ENCODE results near the gene OAT.
A peak's percentile ranks its signal among the peaks of the same experiment; 100 is the strongest.

The OAT gene

GRCh38 chr10:124394583-124394982 is 24.1 kb downstream of the OAT start:
- peak; percentile 23 for DNase-seq

DNA sequence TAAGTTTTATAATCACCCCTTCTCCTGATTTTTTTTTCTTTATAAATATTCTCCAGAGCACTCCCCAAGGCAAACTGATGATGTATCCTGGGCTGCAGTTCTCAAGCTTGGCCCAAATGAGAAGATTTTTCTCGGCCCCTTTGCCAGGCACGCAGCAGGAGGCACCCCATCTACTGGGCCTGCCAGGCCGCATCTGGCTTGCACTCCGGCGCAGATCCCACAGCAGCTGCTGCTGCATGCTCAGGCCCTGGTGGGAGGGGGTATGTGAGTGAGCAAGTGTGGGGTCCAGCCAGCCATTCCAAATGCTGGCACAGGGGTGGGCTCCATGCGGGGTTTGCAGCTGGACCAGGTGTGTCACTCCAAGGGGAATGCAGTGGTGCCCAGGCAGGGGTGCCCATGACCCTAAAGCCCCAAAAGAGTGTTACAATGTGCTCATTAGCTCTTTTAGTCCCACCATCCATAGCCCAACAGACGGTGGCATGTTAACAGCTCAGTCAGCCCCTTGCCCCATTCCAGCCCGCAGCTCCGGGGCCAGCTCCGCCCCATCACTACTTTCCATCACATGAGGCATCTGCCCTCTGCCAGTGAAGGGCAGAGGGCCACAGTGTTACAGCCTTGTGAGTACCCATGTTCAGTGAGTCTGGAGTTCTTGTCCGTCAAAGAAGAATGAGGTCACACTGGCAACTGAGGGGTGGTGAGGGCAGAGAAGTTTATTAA is 25.9 kb downstream of the OAT start:
- DNase-seq = no peak

- no peak for DNase-seq
Observed at GRCh38 chr10:124390471-124391187, 28.1 kb downstream of the OAT start.

GRCh38 chr10:124389613-124390361 is 28.9 kb downstream of the OAT start:
- peak; percentile 14 for DNase-seq

GRCh38 chr10:124388823-124389612 is 29.7 kb downstream of the OAT start:
- DNase-seq = peak; percentile 13

GRCh38 chr10:124388476-124388822 is 30.3 kb downstream of the OAT start:
- no peak for DNase-seq

DNA sequence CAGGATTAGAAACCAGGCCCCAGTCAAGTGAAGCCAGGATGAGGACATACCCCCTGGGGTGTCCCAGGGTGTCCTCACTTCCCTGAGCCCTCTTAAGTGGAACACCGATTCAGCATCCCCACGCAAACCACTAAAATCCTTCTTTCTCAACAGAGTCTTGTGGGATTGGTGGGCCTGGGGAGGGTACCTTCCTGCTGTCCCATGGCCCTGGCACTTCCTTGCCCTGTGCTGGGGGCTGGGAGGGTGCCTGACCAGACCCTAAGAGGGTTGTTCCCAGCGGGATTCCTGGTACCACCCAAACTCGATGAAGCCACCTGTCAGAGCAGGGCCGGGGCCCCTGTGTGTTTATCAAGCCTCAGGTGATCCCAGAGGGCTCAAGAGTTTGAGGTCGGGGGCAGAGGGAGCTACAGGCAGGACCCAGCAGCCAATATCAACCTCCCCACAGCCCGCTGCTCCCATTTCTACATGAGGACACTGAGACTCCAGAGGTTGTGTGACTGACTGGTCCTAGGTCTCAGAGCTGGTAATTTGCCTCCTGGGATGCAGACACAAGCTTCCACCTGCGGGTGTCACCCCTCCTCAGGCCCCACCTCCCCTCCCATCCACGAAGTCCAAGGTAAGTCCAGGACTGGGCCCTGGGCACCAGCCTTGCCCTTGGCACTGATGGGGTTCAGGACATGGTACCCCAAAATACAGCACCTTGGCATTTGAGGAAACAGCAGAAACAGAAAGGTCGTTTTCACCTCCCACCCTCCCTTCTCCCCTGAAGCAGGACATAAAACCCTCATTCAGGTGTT is 31.4 kb downstream of the OAT start:
- no peak for DNase-seq

DNA sequence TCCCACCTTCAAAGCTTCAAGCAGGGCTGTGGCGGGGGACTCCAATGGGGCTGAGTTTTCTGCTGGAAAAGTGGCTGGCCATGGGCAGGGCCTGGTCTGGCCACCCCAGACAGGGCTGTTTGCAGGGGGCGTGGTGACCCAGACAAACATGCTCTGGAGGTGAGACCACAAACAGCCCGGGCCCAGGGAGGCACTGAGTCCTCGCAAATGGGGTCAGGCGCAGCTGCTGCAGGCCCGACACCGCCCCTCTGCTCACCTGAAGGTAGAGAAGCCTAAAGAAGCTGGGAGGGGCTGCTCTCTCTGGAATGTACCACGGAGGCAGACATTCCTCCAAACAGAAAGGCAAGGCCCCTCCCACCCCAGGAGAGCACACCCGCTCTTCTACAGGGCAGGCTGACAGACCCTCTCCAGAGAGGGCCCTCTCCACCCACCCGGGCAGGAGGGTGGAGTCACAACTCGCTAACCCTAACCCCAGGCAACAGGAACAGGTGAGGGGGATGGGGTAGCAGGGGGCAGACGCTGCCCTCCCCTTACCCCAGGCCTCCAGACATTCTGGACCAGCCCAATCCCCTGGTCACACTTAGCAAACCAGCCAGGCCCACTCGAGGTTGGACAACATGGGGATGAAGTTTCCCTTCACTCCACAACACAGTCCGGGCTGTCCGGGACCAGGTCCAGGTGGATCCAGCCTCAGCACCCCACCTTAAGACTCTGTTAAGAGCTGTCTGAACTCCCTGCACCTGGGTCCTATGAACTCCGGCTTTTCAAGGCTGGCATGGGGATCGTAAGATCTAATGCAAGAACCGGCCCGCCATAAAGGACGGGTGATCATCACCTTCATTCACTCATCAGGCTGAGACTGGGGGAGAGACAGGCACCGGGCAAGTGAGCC is 32.3 kb downstream of the OAT start:
- DNase-seq = no peak

DNA sequence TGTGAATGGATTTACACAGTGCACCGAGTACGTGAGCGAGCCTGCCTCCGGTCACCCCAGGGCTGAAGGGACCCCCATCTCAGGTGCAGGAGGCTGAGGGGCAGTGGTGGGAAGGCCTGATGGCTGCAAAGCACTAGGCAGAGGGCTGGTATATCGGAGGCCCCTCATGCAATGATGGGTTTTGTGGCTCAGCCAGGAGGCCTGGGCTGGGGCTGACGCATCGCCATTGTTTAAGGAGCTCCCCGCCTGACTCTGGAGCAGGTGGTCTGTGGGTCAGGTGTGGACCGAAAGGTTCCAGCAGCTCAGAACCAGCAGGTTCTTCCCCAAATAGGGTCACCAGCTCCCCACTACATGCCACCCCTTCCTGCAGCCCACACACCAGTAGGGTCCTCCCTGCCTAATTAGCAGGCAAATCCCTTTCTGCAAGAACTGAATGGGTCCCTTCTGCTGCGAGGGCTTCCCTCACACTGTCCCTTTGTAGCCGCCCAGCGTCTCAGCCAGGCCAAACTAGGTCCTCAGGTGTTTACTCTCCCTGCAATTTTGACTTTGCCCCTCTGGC is 33.0 kb downstream of the OAT start:
- DNase-seq = no peak

DNA sequence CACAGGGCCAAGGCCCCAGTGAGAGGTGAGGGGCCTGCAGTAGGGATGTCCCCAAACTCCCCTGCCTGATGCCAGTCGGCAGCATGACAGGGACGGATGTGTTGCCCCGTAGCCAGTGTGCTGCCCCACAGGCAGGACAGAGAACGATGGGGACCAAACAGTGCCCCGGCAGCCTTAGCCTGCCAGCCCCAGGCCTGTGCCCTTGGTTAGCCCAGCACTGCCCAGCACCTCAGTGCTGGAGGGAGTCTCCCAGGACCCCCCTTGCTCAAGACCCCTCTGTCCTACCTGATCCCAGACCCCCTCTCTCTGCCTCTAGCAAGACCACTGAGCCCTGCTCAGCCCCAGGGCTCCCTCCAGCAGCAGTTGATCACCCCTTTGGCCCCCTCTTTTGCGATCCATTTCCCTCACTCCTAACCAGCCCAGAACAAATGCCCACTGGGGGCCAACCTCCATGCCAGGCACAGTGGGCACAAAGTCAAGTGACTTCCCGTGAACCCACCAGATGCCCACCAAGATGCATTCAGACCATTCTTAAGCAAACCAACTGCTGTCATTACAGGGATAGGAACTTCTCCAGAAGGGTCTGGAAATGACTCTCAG is 34.0 kb downstream of the OAT start:
- no peak for DNase-seq

DNA sequence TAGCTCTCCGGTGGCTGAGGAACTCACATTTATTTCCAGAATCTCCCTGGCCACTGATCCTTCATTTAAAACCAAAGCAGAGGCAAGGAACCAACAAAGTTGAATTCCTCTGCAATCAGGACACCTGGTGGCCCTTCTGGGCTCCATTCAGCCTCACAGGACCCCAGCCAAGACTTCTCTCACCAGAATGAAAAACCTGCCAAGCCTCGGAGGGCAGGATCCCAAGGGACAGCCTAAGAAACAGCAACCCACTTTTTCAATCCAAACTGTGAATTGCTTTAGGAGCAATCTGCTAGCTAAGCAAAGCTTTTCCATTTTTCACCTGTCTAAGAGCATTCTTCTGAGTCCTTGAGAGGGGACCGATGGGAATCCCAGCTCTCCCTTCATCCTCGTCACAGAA is 34.6 kb downstream of the OAT start:
- no peak for DNase-seq

- DNase-seq = no peak
Observed at GRCh38 chr10:124383496-124383895, 35.2 kb downstream of the OAT start.

DNA sequence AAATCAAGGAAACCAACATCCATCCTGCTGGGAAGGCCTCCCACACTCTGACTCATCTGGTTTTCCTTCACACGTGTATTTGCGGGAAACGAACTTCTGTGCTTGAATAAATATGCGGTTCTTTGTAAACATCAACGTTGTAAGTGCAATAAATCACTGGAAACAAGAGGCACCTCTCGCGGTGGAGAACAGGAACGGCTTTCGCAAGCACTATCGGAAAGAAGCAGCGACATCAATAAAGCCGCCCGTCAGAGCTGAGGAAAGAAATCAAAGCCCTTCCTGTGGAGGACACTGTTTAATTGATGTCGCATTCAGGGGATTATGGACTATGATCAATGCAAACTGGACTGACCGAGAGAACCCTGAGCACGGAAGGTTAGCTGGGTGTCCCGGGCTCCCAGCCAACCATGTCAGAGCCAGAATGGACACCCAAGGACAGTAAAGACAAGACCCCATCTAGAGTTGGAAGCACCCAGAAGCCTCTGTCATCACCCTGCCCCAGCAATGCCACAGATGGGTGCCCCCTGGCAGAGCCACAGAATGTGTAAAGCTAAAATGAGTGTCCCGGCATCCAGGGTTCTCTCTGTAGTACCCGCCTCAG is 37.6 kb downstream of the OAT start:
- no peak for DNase-seq

DNA sequence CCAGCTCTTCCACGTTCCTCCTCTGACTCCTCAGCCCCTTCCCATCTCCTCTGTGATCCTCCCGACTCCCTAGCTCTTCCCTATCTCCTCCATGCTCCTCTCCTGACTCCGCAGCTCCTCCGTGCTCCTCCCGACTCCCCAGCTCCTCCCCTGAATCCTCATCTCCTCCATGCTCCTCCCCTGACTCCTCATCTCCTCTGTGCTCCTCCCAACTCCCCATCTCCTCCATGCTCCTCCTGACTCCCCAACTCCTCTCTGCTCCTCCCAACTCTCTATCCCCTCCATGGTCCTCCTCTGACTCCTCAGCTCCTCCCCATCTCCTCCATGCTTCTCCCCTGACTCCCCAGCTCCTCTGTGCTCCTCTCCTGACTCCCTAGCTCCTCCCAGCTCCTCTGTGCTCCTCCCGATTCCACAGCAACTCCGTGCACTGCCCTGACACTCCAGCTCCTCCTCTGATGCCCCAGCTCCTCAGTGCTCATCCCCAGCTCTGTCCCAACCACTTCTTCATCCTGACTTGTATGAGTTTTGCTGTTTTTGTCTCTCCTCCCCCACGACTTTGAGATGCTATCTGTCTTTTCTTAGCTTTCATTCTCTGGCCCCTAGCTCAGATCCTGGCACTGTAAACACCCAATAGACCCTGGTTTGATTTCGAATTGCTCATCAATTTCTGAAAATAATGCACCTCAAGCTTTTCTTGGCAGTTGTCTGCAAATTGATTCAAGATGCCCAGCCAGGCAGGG is 38.3 kb downstream of the OAT start:
- DNase-seq = no peak

- no peak for DNase-seq
Observed at GRCh38 chr10:124379609-124380193, 39.0 kb downstream of the OAT start.

- no peak for DNase-seq
Observed at GRCh38 chr10:124378881-124379471, 39.7 kb downstream of the OAT start.

GRCh38 chr10:124378271-124378670 is 40.5 kb downstream of the OAT start:
- DNase-seq = no peak

GRCh38 chr10:124377101-124377500 is 41.6 kb downstream of the OAT start:
- no peak for DNase-seq

GRCh38 chr10:124376411-124376810 is 42.3 kb downstream of the OAT start:
- no peak for DNase-seq
